GM12801 (cell line): ENCODE data around the gene PHLDB2.

Experiments
- CTCF ChIP-seq: IDR thresholded peaks from one replicate; pipeline ENCODE4 v1.5.1; 2011; ENCODE audit warnings: control low read depth; ENCODE audit not compliant: insufficient read length; ENCODE audit errors: extremely low read depth

PHLDB2 gene

GRCh38 chr3:112004669-112005068, 145.6 kb downstream of the PHLDB2 start:
- no peak for TF ChIP-seq CTCF

GRCh38 chr3:112005091-112005672, 146.1 kb downstream of the PHLDB2 start:
- TF ChIP-seq CTCF = no peak

- TF ChIP-seq CTCF = no peak
Measured at GRCh38 chr3:112007633-112008032, 148.6 kb downstream of the PHLDB2 start.

- TF ChIP-seq CTCF = no peak
Measured at GRCh38 chr3:112009670-112010069, 150.6 kb downstream of the PHLDB2 start.

GRCh38 chr3:112010636-112011035, 151.6 kb downstream of the PHLDB2 start:
- no peak for TF ChIP-seq CTCF

- no peak for TF ChIP-seq CTCF
Measured at GRCh38 chr3:112011376-112011940, 152.4 kb downstream of the PHLDB2 start.

GRCh38 chr3:112012205-112012992, 153.3 kb downstream of the PHLDB2 start:
- TF ChIP-seq CTCF = no peak
